IMR-90 (cell line): ENCODE results near the gene KDM4E.

Experiments used
- BHLHE40 ChIP-seq: fragments of 150-350 bp; IDR thresholded peaks from 2 replicates; pipeline ENCODE4 v1.6.1; 2016; ENCODE audit warnings: mild to moderate bottlenecking, low read depth, low read length
- CEBPB ChIP-seq: IDR thresholded peaks from 2 replicates; pipeline ENCODE4 v1.6.1; 2012; ENCODE audit warnings: low read depth, low read length, improper control_type of control experiment
- FOS ChIP-seq: fragments of 150-350 bp; IDR thresholded peaks from 2 replicates; pipeline ENCODE4 v1.6.1; 2016; ENCODE audit warnings: low read depth, low read length
- MAFK ChIP-seq: IDR thresholded peaks from 2 replicates; pipeline ENCODE4 v1.6.1; 2012; ENCODE audit warnings: low read depth, low read length, improper control_type of control experiment
- MAZ ChIP-seq: IDR thresholded peaks from 2 replicates; pipeline ENCODE4 v1.6.1; 2012; ENCODE audit warnings: low read depth, mild to moderate bottlenecking, low read length, improper control_type of control experiment, moderate library complexity, borderline replicate concordance
- MXI1 ChIP-seq: IDR thresholded peaks from 2 replicates; pipeline ENCODE4 v1.6.1; 2012; ENCODE audit warnings: low read depth, mild to moderate bottlenecking, low read length, moderate library complexity, borderline replicate concordance
- POLR2A ChIP-seq: IDR thresholded peaks from 2 replicates; pipeline ENCODE4 v1.6.1; 2012; ENCODE audit warnings: mild to moderate bottlenecking, low read depth, low read length
- RAD21 ChIP-seq: IDR thresholded peaks from 2 replicates; pipeline ENCODE4 v1.6.1; 2012; ENCODE audit warnings: low read length, improper control_type of control experiment
- RFX5 ChIP-seq: IDR thresholded peaks from 2 replicates; pipeline ENCODE4 v1.8.0; 2012; ENCODE audit warnings: low read depth, mild to moderate bottlenecking, low read length, moderate library complexity
- SMC3 ChIP-seq: fragments of 150-350 bp; IDR thresholded peaks from 2 replicates; pipeline ENCODE4 v1.6.1; 2016; ENCODE audit warnings: low read depth, mild to moderate bottlenecking, antibody characterized with exemption, low read length, moderate library complexity
- USF2 ChIP-seq: fragments of 150-350 bp; IDR thresholded peaks from 2 replicates; pipeline ENCODE4 v1.6.1; 2017; ENCODE audit warnings: mild to moderate bottlenecking, antibody characterized with exemption, low read length, low read depth
- TF ChIP-seq, protein P1 (sequence below): conservative IDR thresholded peaks from 2 replicates; pipeline ENCODE4 v1.5.1; 2012; ENCODE audit warnings: mild to moderate bottlenecking, low read depth, low read length, improper control_type of control experiment

DNA sequence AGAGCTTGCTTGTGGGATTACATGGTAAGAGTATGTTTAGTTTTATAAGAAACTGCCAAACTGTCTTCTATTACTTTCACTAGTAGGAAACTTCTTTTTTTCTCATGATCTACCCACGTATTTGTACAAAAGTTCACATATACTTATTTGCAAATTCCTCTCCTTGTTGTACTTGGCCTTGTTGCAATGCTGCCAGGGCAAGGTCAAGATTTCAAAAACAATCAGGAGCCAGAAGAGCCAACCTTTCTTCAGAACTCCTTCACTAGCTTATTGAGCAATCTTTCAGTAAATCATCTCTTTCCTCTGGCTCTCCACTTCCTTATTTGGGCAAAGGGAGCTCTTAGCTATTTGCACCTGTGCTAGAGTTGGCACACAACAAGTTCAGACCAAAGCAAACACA lies 51.4 kb downstream of the KDM4E start:
- TF ChIP-seq, protein P1, sequence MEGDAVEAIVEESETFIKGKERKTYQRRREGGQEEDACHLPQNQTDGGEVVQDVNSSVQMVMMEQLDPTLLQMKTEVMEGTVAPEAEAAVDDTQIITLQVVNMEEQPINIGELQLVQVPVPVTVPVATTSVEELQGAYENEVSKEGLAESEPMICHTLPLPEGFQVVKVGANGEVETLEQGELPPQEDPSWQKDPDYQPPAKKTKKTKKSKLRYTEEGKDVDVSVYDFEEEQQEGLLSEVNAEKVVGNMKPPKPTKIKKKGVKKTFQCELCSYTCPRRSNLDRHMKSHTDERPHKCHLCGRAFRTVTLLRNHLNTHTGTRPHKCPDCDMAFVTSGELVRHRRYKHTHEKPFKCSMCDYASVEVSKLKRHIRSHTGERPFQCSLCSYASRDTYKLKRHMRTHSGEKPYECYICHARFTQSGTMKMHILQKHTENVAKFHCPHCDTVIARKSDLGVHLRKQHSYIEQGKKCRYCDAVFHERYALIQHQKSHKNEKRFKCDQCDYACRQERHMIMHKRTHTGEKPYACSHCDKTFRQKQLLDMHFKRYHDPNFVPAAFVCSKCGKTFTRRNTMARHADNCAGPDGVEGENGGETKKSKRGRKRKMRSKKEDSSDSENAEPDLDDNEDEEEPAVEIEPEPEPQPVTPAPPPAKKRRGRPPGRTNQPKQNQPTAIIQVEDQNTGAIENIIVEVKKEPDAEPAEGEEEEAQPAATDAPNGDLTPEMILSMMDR: no peak
- TF ChIP-seq MAFK (no peak), POLR2A (no peak), USF2 (no peak), MXI1 (no peak), MAZ (no peak), RFX5 (no peak), CEBPB (peak; percentile 85), SMC3 (no peak), BHLHE40 (no peak), FOS (no peak), RAD21 (no peak)
